Hindlimb muscle (tissue), 1 donor: ENCODE data around the gene CHKB. TPM values are rescaled to one million over a fixed set of nuclear protein-coding genes. Genes with fewer than 3 reads are reported as not detected.

ENCODE experiments used
- DNase-seq: peaks from one replicate; pipeline ENCODE4 v3.0.0-alpha.2; 2013
- polyA plus RNA-seq: library from polyadenylated mRNA; unstranded; fragments of 120-200 nt; gene quantifications from one replicate; pipeline ENCODE4 v1.2.1, GENCODE V29; 2013; ENCODE audit not compliant: insufficient read length

The CHKB gene
- polyA plus RNA-seq, 1 donor, result 52.7 TPM

DNA sequence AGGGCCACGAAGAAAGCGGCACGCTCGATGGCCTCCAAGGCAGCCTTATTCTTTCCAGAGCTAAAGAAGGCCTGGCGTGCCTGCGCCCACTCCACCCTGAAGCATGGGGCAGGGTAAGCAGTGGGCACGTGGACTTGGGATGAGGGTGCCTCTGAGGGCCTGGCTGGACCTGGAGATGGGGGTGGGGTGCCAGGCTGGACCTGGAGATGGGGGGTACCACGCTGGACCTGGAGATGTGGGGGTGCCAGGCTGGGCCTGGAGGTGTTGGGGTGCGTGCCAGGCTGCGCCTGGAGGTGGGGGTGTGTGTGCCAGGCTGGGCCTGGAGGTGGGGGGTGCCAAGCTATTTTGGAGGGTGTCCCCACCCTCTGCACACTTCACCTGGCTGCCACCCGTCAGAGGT, 9.7 kb downstream of the CHKB start:
- no peak for DNase-seq

DNA sequence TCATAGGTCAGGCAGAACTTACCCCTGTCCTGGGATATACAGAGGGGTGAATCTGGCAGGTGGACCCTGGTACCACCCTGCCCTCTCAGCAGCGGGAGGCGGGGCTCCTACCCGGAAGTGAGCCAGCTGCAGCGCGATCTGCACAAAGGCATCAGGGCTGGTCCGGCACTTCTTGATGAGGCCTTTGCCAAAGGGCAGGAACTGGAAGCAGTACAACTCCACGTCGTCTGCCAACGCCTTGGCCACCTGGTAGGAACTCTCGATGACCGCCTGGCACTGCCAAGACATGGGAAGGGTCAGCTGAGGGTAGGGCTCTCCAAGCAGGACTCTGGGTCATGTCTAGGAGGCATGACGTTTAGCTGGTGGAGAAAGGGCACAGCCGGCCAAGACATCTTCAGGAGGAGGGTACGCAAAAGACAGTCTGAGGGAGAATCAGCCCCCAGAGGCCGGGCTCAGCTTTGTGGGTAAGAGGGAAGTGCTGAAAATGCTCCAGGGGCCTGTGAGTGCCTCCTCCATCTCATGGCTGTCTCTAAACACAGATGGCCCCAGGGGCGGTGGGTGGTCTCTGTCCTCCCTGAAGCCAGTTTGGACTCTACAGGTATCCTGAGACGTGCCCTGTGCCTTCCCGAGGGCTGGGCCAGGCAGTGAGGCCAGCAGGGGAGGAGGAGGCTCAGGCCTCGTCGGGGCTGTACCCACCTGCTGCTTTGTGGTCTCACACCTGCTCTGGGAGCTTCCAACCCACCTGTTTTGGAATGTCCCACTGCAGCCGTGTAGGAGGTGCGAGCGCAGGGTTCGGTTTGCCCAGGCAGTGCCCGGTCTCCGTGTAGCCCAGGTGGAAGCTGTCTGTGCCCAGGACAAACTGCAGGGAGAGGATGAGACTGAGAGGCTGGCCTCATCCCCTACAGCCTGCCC, 11.1 kb downstream of the CHKB start:
- no peak for DNase-seq

DNA sequence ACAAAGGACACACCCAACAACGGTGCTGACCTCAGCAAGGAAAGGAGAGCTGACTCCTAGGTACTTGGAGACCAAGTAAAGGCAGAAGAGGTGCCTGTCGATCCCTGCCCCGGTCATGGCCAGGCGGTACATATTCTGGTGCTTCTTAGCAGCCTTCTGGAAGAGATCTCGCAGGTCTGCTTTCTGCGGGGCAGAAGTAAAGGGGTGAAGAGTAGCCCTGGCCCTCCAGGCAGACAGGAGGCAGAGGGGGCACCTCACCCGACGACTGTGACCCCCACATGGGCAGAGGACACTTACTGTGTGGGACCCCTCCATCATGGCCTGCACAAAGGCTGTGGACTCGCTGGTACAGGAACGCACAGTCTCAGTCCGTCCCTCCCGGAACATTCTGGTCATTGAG, 11.8 kb downstream of the CHKB start:
- DNase-seq, result no peak

DNA sequence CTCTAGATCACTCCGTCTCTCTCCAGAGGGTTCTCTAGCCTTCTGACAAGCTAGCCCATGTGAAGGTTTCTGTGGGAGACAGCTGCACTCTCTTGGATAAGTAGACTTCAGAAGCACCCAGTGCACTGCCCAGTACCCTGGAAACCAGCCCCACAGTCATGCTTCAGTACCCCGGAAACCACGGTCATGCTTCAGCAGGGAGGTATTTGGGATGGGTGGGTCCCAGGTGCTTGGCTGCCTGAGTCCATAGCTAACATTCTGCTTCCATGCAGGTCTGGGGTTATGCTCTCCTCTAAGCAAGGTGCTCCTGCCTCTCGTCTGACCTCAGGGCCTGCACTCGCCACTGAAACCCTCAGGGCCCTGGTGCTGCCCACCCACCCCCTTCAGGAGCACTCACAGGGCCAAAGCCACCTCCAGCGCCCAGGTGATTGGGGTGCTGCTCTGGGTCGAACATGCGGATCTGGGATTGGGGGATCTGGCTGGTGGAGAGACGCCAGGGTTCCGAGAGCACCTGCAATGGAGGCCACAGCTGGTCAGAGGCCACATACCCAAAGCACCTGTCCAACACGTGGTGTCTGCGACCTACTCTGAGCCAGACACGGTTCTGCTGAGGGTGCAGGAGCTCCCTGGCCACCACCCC, 12.6 kb downstream of the CHKB start:
- DNase-seq, result no peak

DNA sequence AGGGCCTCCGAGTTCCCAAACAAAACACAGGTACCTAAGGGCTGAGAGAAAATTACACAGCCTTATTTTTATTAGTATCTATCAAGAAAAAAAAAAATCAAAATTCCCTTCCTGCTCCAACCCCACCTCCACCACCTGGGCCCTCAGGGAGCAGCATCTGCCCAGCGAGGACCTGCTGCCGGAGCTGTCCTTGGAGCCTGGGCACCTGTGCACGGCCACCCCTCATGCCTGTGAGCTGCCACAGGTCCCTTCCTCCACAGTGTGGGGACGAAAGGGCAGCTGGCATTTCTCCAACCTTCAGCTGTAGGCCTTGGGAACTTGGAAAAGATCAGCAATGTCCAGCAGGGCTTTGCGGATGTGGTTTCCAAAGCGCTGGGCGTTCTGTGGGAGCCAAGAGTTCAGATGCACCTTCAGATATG, 13.6 kb downstream of the CHKB start:
- DNase-seq, result no peak

DNA sequence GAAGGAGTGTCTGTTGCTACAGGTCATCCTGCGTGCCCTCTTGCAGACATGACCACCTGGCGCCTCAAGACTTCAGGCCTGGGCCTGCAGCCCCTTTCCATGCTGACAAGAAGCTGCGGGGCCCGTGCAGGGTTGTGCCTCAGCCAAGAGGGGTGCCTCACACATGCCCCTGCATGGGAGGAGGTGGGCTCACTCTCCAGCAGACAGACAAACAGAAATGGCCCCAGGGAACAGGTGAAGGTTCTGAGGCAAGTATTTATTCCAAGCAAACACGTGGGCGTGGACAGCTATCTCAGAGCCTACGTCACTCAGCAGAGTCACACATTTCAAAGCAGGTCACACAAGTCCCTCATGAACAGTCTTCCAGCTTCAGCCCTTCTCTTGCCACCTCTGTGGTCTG, 14.0 kb downstream of the CHKB start:
- DNase-seq, result no peak

DNA sequence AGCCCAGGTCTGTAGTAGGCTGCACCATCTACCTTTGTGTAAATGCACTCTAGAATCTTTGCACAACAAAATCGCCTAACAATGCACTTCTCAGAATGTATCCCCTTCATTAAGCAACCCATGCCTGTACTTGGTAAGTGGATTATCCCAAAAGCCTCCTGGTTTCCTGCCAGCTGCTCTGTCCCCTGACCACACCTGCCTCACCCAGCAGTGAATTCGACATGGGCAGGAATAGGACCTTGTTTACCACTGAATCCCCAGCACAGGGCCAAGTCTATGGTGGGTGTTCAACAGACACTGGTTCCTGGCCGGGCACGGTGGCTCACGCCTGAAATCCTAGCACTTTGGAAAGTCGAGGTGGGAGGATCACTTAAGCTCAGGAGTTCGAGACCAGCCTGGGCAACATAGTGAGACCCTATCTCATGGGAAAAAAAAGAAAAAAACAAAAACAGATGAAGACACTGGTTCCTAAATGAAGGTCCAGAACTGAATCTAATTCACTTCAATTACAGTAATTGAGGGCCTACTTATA, 14.9 kb downstream of the CHKB start:
- no peak for DNase-seq

DNA sequence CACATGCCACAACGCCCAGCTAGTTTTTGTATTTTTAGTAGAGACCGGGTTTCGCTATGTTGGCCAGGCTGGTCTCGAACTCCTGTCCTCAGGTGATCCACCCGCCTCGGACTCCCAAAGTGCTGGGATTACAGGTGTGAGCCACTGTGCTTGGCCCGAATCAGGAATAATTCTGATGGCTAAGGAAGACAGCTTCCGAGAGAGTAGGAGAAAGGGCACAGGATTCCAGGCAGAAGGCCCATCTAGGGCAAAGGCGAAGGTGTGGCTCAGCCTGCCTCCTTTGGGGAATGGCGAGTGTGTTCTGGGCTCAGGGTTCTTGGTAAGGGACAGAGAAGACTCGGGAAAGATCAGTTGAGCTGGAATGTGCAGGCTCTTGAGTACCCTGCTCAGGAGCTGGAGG, 18.4 kb downstream of the CHKB start:
- DNase-seq, result no peak

DNA sequence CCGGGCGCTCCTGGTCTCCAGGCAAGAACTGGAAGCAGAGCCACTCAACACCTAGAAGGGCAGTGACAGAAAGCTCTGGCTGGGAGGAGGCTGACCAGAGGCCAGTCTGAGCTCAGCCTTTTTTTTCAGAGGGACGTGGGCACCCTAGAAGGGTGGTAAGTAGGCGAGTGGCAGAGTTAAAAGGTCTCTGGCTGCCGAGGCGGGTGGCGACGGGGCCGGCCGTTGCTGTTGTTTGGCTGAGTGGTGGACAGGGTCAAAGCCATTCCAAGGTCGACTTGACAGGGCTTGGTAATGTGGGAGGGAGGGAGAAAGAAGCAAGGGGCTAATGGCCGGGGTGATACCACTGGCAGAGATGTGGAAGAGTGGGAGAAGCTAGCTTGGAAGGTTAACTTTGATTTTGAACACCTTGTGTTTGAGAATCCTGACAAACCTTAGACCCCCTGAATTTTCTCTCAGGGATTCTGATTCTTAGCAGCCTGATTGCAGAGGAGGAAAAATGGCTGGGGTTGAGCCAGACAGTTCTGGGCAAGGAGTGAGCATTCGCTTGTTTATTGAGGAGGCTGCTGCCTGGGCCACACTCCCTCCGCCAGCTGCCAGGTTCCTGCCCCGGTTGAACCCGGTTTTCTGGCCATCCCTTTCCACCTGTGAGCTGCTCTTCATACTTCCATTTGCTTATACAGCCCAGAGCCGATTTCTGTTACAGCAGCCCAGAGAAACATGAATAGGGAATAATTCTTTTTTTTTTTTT, 19.1 kb downstream of the CHKB start:
- no peak for DNase-seq

DNA sequence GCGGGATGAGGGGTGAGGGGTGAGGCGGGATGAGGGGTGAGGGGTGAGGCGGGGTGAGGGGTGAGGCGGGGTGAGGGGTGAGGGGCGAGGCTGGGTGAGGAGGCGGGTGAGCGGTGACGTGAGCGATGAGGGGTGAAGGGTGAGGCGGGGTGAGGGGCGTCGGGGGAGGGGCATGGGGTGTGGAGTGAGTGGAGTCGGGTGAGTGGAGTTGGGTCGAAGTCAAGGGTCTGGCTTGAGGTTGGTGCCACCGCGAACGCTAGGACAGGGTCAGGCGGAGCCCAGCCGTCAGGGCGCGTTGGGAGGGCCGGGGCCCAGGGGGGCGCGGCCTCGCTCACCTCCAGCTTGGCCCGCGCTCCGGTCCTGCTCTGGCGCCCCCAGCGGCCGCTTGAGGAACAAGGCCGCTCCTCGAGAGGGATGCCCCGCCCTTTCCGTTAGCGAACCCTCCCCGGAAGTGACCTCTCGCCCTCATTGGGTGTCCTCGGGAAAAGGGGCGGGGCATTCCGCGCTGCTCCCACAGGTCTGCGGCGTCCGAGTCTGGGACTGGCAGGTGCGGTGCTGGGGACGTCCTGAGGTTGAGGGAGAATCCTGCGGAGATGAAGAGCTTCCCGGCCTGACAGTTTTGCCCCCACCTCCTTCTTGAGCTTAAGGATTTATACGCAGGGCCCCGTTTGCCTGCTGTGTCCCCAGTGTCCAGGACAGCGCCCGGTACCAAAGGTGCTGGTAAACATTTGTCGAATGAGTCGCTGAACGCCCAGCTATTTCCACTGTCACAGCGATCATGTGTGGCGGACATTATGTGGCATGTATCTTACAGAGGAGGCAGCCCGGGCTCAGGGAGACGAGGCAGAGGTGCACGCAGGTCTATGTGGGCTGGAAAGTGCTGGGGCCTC, 19.9 kb downstream of the CHKB start, which contains the start of gene SYCE3:
Gene SYCE3 (minus strand): TSS at position 397 of the 890 bp plus-strand sequence. CDS start 6,514 bp downstream, outside the sequence.
- DNase-seq, result peak; percentile 91

DNA sequence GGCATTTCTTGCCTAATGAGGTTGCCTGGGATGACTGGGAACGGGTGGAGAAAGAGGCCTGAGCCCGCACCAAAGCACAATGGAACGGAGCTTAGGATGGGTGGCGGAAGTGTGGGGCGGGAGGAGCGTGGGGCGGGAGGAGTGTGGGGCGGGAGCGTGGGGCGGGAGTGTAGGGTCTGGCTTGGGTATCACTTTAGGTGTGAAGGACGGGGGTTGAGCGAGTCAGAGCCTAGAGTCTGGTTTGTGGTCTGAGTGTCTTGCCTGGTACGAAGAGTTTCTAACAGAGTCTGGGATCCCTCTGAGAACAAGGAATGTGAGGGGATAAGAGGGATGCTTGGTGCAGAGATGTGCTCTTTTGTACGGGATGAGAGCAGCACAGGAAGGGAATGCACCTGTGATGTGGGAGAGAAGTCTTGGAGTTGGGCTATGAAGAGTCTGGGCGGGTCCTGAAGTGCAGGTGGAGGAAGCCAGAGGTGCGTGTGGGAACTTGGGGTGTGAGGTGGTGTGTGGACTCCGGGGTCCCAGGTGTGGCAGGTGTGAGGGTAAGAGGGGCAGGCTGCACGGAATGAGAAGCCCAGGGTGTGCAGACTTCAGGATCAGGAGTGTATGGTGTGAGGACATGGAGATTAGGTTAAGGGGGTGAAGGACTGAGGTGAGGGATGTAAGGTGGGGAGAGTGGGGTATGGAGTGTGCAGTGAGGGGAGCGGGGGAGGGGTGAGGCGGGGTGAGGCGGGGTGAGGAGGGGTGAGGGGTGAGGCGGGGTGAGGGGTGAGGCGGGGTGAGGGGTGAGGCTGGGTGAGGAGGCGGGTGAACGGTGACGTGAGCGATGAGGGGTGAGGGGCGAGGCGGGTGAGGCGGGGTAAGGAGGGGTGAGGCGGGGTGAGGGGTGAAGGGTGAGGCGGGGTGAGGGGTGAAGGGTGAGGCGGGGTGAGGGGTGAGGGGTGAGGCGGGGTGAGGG, 21.0 kb downstream of the CHKB start:
- DNase-seq, result no peak

DNA sequence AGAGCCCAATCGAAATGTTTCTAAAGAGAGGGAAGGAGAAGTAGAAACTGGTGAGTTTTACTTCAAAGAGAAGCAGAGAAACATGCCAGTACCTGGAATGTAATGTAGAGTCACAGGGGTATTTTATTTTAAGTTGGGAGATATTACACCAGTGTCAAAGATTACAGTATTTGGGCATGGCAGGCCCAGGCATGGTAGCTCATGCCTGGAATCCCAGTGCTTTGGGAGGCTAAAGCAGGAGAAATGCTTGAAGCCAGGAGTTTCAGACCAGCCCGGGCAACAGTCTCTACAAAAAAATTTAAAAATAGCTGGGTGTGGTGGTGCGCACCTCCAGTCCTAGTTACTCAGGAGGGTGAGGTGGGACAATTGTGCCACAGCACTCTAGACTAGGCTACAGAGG, 22.6 kb downstream of the CHKB start:
- no peak for DNase-seq

DNA sequence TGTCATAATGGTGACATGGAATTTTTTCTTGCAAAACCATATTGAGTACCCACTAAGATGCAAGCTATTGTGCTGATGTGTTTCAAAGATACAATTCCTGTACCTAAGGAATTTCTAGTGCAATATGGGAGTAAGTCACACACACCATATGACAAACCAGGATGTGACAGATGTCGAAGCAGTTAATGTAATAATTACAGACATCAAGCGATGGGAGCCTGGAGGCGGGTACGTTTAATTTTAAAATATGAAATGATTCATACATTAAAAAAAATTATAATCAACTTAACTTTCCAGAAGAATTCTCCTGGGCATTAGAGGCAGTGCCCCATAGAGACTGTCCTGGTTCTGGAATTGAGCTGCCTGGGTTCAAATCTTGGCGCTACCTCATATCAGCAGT, 25.9 kb downstream of the CHKB start:
- DNase-seq, result no peak

DNA sequence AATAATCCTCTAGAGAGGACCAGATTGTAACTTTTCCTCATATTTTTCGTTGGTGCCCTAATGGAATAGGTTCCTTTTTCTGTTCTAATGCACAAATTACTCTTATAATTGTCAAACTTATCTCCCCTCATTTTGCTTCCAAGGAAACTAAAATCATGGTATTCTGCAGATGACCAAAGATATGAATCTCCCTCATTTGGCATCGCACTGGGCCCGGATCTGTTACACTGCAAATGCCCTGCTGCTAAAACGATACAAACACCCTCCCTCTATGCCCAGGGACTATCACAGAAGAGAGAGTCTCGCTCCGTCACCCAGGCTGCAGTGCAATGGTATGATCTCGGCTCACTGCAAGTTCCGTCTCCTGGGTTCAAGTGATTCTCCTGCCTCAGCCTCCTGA, 29.3 kb downstream of the CHKB start:
- DNase-seq, result no peak

DNA sequence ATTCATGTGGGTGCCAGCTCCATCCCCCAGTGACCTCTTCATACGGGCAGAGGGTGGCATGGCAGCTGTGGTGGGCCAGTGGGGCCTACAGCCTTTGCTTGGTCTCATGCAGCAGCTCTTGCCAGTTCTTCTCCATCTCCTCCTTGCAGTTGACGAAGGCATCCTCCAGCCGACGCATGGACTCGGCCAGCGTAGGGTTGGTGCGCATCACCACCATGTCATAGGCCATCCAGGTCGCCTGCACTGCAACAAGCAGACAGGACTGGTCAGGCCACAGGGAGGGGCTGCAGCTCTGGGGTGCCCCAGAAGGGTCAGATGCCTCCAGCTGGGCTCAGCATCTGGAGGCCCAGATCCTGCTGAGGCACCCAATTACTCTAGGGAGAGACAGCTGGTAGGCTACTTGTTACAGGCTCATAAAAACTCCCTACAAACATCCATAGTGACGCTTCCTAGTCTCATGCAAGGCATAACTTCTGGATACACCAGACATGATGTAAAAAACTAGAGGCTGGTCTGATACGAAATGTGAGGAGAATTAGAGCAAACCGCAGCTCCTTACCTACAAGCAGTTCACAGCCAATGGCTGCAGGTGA, 31.4 kb downstream of the CHKB start:
- DNase-seq, result no peak

DNA sequence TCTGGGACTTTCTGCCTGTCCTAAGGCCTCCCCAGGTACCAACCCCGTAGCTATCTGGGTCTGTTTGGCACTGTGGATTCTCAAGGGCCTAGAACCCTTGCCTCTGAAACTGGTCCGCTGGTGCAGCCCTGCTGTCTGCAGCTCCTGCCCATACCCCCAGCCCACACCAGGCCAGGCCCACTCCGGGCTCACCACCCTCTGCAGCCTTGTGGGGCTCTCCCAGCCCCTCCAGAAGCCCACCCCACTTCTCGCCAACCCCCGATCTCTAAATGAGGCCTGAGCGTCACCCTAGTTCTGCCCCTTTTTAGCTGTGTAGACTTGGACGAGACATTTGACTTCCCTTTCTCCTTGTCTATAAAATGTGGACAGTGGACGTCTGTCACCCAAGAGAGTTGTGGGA, 32.3 kb downstream of the CHKB start:
- no peak for DNase-seq

DNA sequence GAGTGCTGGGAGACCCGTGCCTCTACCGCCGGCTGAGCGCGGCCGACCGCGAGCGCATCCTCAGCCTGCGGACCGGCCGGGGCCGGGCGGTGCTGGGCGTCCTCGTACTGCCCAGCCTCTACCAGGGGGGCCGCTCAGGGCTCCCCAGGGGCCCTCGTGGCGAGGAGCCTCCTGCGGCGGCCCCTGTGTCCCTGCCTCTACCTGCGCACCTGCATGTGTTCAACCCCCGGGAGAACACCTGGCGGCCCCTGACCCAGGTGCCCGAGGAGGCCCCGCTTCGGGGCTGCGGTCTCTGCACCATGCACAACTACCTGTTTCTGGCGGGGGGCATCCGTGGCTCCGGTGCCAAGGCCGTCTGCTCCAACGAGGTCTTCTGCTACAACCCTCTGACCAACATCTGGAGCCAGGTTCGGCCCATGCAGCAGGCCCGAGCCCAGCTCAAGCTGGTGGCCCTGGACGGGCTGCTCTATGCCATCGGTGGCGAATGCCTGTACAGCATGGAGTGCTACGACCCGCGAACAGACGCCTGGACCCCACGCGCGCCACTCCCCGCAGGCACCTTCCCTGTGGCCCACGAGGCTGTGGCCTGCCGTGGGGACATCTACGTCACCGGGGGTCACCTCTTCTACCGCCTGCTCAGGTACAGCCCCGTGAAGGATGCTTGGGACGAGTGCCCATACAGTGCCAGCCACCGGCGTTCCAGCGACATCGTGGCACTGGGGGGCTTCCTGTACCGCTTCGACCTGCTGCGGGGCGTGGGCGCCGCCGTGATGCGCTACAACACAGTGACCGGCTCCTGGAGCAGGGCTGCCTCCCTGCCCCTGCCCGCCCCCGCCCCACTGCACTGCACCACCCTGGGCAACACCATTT, 33.5 kb downstream of the CHKB start:
- DNase-seq, result no peak

DNA sequence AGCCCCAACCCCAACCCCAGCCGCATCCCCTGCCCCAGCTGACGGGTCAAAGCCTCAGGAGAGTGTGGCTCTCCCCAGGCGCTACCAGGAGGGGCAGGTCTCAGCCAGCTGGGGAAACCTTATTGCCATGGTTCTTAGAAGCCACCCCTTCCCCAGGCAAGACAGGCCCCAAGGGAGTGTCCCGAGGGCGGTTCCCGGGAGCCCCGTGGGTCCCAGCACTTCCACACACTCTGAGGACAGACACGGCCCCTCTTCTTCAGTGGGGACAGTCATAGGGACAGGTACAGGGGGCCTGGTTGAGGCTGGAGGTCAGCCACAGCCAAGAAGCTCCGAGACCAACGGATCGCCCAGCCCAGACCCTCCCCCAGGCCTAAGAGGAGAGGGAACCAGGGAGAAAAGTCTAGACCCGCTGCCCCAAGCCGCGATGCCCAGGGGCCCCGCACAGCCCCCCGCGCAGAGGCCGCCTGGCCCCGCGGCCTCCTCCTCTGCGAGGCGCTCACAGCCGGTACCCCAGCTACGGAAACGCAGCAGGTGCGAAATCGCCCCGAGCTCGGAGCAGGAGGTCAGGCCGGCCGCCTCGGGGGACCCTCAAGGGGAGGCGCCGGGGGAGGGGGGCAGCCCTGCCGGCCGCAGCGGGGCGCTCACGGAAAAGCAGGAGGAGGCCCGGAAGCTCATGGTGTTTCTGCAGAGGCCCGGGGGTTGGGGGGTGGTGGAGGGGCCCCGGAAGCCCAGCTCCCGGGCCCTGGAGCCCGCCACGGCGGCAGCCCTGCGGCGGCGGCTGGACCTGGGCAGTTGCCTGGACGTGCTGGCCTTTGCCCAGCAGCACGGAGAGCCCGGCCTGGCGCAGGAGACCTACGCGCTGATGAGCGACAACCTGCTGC, 34.4 kb downstream of the CHKB start:
- no peak for DNase-seq
